ENCODE data around the gene PTPRH. TPM values are rescaled to one million over a fixed set of nuclear protein-coding genes. Genes with fewer than 3 reads are reported as not detected.
"Not testable (repeated sequence)": the region's sequence is repeated elsewhere in the genome, so short reads cannot be mapped to it uniquely, and the experiment has no call there.

PTPRH gene
- total RNA-seq, 1 donor = not detected

DNA sequence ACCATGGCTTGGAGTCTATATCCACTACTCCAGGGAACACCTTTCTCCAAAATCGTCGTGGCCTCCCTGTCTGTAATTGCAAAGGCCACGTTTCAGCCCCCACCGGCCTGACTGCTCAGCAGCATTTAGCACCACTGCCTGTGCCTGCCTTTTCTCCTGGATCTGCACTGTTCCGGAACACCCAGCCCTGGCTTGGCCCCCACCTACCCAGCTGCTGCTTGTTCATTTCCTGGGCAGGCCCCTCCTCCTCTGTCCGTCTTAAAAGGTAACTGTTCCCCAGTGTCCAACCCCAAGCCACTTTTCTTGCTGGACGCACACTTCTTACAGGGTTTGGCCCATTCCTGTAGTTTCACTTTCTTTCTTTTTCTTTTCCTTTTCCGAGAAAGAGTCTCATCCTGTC is 20.7 kb downstream of the PTPRH start:
- no peaks in the 10 kb centered on the region for H3K9me3 ChIP-seq (ENCODE audit: low read depth, low read length)
- no peaks in the 10 kb centered on the region for H3K4me1 ChIP-seq (ENCODE audit: insufficient read depth, low read length)
- no peak overlapping the region for H3K4me3 ChIP-seq (ENCODE audit: low read length)
- no peaks in the 10 kb centered on the region for H3K27me3 ChIP-seq (ENCODE audit: insufficient read depth, low read length)

DNA sequence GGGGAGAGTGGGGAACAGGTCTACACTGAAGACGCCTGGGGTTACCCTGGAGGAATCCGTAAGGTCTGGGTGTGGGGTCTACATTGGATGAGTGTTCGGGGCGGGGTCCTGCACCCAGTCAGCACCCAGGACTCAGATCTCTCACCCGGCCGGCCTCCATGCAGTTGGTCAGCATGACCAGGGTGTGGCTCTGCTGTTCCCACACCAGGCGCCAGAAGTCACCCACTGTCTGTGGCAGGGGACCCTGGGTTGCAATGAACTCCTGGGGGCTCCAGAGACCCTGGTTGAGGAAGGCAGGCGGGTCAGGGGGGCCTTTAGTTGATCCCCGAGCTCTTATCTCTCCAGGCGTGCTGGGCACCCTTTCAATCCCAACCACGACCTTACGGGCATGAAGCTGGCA is 23.2 kb downstream of the PTPRH start:
- peaks cover 10% of the 10 kb centered on the region for H3K27me3 ChIP-seq (ENCODE audit: insufficient read depth, low read length)
- no peaks in the 10 kb centered on the region for H3K9me3 ChIP-seq (ENCODE audit: low read depth, low read length)
- H3K4me3 ChIP-seq (ENCODE audit: low read length) = no peak overlapping the region
- H3K4me1 ChIP-seq (ENCODE audit: insufficient read depth, low read length) = no peaks in the 10 kb centered on the region

DNA sequence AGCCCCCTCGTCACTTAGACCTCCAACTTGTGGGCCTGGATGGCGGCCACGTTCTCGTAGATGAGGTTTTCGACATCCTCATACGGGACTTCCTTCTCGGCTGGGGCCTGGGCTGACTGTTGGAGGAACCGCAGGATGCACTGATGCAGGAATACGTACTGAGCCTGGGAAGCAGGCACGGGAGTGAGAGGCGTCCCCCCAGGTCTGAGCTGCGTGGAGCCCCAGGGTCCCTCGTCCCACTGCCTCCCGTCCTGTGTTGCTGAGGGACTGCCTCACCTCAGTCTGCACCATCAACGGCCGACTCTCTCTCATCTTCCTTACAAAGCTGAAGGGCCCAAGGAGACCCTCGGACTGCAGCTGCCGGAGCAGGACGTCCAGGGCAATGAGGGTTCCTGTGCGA is 27.6 kb downstream of the PTPRH start:
- no peaks in the 10 kb centered on the region for H3K9me3 ChIP-seq (ENCODE audit: low read depth, low read length)
- peaks cover 20% of the 10 kb centered on the region for H3K4me1 ChIP-seq (ENCODE audit: insufficient read depth, low read length)
- no peak overlapping the region for H3K4me3 ChIP-seq (ENCODE audit: low read length)
- peaks cover 39% of the 10 kb centered on the region for H3K27me3 ChIP-seq (ENCODE audit: insufficient read depth, low read length)

DNA sequence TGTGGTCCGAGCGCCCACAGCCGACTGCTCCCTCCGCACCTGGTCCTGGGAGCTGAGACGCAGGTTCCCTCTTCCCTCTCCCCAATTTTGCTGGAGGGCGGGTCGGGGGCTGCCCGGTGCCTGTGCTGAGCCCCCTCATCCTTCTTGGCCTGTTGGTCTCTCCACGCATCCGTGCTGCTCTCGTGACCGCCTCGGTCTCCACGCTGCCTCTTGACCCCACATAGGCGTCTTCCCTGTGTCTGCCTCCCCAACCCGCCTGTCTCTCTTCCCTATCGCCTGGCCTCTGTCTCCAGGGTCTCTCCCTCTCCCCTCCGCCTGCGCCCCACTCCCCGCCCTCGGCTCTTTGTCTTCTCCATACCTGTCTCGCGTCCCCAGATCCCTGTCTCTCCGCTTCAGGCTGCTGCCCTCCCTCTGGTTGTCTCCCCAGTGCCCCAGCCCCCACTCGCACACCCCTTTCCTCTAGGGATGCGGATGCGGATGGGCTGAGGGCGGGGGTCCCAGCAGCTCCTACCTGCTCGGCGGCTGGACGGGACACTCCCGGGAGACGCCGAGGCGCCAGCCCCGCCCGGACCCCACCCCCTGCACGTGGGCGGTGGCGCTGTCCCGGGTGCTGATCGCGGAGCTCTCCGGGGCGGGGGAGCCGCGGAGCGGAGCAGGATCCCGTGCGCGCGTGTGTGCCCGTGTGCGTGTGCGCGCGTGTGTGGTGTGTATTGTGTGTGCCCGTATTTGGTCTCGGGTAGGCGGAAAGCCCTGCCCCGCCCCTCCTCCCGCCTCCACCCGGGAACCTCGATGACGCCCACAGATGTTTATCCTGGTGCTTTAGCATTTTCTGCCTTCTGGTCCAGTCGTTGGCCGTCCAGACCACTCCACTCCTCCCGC is 29.5 kb downstream of the PTPRH start, which contains the start of gene SYT5:
TSS of gene SYT5 (minus strand) at position 684 of the 879 bp plus-strand sequence. CDS start 1,248 bp downstream, outside the sequence.
- Histone ChIP-seq H3K4me3 (ENCODE audit: low read length) (no peak within 1 kb of the TSS), H3K27me3 (ENCODE audit: insufficient read depth, low read length) (peaks cover 58% of the 10 kb centered on the region), H3K9me3 (ENCODE audit: low read depth, low read length) (no peaks in the 10 kb centered on the region), H3K4me1 (ENCODE audit: insufficient read depth, low read length) (peaks cover 20% of the 10 kb centered on the region)

DNA sequence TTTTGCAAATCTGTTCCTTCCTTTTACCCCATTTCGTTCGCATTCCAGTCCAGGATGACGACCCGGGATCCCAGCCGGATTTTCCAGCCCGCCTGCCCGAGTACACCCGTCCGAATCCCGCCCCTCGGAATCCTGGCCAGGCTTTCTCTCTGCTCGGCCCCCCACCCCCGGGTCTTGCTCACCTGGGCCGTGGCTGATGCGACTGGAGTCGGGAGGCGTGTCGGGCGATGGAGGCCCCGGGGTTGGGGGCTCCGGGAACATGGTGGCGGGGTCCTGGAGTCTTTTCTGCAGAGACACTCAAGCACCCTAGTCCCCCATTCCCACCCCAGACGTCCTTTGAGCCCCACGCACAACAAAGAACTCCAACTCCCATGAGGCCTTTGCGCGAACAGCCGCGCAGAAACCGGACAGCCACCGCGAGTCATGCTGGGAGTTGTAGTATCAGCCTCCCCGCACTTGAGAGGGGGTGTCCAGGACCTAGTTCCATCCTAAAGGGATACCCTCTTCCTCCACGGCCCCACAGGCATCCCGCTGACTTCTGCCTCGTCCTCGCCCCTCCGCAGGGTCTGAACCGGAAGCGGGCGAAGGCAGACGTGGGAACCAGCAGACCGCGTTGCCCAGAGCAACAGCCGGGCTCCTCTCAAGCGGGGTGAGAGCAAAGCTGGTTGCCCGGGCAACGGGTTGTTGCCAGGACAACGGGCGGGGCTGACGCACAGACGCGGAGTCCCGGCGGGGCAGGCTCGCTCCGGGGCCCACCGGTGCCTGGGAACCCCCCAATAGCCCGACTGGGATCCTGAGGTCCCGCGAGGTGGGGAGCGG is 30.3 kb downstream of the PTPRH start:
- Histone ChIP-seq H3K9me3 (ENCODE audit: low read depth, low read length) (no peaks in the 10 kb centered on the region), H3K27me3 (ENCODE audit: insufficient read depth, low read length) (peaks cover 66% of the 10 kb centered on the region), H3K4me1 (ENCODE audit: insufficient read depth, low read length) (peaks cover 25% of the 10 kb centered on the region), H3K4me3 (ENCODE audit: low read length) (no peak overlapping the region)

DNA sequence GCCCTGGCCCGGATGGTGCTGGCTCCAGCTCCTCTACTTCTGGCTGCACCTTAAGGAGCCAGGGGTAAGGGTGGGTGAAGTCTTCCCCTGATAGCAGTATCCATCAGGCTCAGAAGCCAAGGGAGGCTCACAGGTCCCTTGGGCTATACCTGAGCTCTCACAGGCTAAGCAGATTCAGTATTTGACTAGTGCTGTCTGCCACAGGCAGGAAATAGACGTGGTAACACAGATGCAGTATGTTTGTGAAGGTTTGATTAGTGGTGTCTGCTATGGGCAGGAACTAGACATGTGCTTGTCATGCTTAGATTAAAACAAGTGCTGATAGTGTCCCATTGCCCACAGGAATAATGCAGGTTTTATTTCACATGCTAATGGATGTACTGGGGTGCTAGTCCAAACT is 33.2 kb downstream of the PTPRH start:
- Histone ChIP-seq H3K27me3 (ENCODE audit: insufficient read depth, low read length) (peaks cover 78% of the 10 kb centered on the region), H3K9me3 (ENCODE audit: low read depth, low read length) (no peaks in the 10 kb centered on the region), H3K4me3 (ENCODE audit: low read length) (no peak overlapping the region), H3K4me1 (ENCODE audit: insufficient read depth, low read length) (peaks cover 32% of the 10 kb centered on the region)

DNA sequence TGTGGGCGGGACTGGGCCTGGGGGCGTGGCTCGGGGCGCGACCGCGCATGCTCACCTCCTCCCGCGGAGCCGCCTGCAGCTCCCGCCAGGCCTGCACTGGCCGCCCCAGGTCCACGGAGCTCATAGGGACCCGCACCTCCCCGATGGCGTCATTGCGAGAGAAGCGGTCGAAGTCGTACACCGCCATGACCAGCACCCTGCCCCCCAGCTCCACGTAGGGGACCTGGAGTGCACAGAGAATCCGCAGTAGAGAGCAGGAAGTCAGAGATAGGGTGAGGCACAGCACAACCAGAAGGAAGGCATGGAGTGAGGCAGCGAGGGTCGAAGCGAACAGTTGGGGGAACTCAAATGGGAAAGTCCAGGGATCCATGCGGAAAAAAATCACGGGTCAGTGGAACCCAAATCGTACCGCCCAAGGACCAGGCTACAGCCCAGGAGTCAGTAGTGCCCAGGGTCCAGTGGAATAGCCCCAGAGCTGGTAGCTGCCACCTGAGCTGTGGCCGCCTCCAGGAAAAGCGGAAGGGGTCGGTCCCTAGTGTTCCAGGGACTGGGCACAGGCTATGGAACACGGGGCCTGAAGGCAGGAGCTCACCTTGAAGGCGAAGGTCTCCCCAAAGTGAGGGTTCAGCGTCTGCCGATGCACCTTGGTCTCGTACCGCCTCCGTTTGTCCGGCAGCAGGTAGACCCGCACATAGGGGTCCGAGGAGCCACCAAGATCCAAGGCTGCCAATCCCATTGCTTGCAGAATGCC is 34.0 kb downstream of the PTPRH start:
- Histone ChIP-seq H3K4me3 (ENCODE audit: low read length) (no peak overlapping the region), H3K4me1 (ENCODE audit: insufficient read depth, low read length) (peaks cover 31% of the 10 kb centered on the region), H3K27me3 (ENCODE audit: insufficient read depth, low read length) (peaks cover 73% of the 10 kb centered on the region), H3K9me3 (ENCODE audit: low read depth, low read length) (no peaks in the 10 kb centered on the region)

DNA sequence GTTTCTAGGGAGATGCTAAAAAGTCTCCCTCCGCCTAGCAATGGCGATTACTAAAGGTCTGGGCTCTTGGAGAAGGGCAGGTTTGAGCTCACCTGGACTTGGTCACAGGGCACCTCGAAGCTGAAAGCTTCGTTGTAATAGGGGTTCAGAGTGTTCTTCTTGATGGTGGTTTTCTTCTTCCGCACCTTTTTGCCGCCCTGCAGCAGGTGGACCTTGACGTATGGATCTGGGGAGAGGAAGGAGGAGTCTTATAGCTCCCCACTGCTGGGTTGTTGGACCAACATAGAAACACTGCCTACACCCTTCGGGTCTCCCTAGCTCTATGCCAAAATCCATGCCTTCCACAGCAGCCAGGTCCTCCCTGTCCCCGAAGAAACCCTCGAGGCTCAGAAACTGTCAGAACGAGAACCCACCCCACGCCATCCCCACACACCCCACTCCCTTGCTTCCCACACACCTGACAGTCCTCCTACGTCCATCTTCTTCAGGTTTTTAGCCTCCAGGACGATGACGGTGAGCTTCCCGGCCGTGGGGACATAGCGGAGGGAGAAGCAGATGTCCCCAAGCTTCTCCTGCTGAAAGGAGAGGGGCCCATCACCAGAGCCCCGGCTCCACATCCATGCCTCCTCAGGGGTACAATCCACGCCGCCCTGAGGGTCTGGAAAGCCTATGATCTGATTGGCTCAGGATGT is 34.7 kb downstream of the PTPRH start:
- no peaks in the 10 kb centered on the region for H3K9me3 ChIP-seq (ENCODE audit: low read depth, low read length)
- peaks cover 24% of the 10 kb centered on the region for H3K4me1 ChIP-seq (ENCODE audit: insufficient read depth, low read length)
- H3K27me3 ChIP-seq (ENCODE audit: insufficient read depth, low read length) = peaks cover 74% of the 10 kb centered on the region
- no peak overlapping the region for H3K4me3 ChIP-seq (ENCODE audit: low read length)

DNA sequence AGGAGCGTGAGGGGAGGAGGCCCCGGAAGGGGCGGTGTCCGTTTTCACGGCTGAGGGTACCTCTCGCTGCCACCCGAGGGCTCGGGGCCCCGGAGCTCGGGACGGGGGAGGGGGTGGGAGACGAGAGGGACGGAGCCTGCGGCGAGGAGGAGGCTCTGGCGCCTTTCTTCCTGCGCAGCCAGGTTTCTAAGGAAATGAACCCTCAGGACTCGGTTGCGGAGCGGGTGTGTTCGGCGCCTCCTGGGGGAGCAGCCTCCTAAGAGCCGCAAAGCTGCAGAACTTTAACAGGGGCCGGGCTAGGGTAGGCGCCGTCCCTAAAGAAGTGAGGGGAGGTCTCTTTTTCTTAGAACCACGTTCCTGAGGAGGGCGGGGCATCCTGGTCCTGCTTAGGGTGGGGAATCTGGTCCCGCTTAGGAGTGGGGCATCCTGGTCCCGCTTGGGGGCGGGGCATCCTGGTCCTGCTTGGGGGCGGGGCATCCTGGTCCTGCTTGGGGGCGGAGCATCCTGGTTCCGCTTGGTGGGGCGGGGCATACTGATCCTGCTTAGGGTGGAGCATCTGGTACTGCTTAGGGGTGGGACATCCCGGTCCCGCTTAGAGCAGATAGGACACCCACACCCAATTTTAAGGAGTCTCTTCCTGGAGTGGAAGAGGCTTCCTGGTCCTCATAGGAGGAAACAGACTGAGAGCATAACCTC is 35.4 kb downstream of the PTPRH start:
- H3K4me3 ChIP-seq (ENCODE audit: low read length) = no peak overlapping the region
- H3K27me3 ChIP-seq (ENCODE audit: insufficient read depth, low read length) = peaks cover 76% of the 10 kb centered on the region
- peaks cover 17% of the 10 kb centered on the region for H3K4me1 ChIP-seq (ENCODE audit: insufficient read depth, low read length)
- H3K9me3 ChIP-seq (ENCODE audit: low read depth, low read length) = no peaks in the 10 kb centered on the region

DNA sequence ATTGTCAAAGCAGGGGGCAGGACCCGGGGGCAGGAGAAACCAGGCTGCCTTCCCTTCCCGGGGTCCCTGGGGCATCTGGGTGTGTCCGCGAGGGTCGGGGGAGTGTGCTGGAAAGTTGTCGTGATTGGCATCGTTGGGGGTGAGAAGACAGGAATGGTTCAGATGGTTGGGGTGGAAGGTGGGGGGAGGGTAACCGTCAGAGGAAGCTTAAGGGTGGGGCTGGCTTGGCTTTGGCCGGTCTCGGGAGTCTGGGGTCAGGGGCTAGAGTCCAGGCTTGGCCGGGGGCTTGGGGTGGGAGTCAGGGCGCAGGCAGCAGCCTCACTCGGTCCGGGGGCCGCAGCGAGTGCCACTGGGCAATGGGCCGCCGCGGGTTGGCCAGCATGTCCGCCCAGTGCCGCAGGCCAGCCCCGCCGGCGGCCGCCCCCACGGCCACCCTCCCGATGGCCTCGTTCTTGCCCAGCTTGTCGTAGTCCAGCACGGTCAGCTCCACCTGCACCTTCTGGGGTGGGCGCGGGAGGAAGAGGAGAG is 36.1 kb downstream of the PTPRH start:
- H3K4me3 ChIP-seq (ENCODE audit: low read length) = no peak overlapping the region
- peaks cover 70% of the 10 kb centered on the region for H3K27me3 ChIP-seq (ENCODE audit: insufficient read depth, low read length)
- H3K9me3 ChIP-seq (ENCODE audit: low read depth, low read length) = no peaks in the 10 kb centered on the region
- H3K4me1 ChIP-seq (ENCODE audit: insufficient read depth, low read length) = peaks cover 12% of the 10 kb centered on the region

DNA sequence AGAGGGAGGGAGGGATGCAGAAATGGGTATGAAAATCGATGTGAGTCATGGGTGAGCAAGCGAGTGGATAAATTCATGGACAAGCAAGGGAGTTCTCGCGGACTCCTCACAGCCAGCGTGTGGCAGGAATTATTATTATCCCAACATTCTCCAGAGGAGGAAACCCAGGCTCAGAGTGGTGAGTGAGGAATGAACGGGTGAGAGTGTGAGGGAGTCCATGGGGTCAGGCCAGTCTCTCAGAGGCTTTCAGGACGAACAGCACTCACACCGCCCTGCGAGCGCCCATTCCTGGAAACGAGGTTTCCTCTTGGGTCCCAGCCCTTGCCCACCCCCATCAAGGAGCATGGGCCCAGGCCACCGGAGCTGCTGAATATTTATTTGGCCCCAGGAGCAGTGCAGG is 36.6 kb downstream of the PTPRH start:
- no peak overlapping the region for H3K4me3 ChIP-seq (ENCODE audit: low read length)
- peaks cover 67% of the 10 kb centered on the region for H3K27me3 ChIP-seq (ENCODE audit: insufficient read depth, low read length)
- H3K9me3 ChIP-seq (ENCODE audit: low read depth, low read length) = no peaks in the 10 kb centered on the region
- H3K4me1 ChIP-seq (ENCODE audit: insufficient read depth, low read length) = peaks cover 12% of the 10 kb centered on the region

DNA sequence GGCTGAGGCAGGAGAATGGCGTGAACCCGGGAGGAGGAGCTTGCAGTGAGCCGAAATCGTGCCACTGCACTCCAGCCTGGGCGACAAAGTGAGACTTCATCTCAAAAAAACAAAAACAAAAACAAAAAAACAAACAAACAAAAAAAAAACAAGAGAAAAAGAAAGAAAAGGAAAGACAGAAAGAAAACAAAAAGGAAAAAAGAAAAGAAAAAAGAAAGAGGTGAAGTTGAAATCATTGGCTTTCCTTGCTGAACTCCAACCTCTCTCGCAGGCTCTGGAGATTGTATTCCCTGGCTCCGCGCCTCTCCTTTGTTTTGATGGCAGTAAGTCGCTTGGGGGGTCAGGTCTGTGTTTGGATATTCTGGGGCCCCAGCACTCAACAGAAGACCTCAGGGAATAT is 37.0 kb downstream of the PTPRH start:
- peaks cover 16% of the 10 kb centered on the region for H3K4me1 ChIP-seq (ENCODE audit: insufficient read depth, low read length)
- H3K9me3 ChIP-seq (ENCODE audit: low read depth, low read length); H3K4me3 ChIP-seq (ENCODE audit: low read length): not testable (repeated sequence)
- peaks cover 70% of the 10 kb centered on the region for H3K27me3 ChIP-seq (ENCODE audit: insufficient read depth, low read length)

DNA sequence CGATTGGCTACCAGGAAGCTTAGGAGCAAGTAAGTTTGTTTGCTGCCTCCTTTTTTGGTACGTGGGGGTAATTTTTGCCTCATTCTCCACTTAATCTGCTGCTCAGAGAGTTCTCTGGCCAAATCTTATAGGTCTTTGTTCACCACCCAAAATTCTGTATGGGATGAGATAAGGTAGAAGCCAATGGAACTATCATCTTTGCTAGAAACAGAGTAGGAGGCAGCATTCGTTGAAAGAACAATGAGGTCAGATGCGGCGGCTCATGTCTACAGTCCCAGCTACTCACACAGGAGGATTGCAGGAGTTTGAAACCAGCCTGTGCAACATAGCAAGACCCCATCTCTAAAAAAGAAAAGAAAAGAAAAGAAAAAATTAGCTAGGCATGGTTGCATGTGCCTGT is 37.9 kb downstream of the PTPRH start:
- Histone ChIP-seq H3K4me3 (ENCODE audit: low read length) (no peak overlapping the region), H3K9me3 (ENCODE audit: low read depth, low read length) (no peaks in the 10 kb centered on the region), H3K4me1 (ENCODE audit: insufficient read depth, low read length) (peaks cover 25% of the 10 kb centered on the region), H3K27me3 (ENCODE audit: insufficient read depth, low read length) (peaks cover 72% of the 10 kb centered on the region)

DNA sequence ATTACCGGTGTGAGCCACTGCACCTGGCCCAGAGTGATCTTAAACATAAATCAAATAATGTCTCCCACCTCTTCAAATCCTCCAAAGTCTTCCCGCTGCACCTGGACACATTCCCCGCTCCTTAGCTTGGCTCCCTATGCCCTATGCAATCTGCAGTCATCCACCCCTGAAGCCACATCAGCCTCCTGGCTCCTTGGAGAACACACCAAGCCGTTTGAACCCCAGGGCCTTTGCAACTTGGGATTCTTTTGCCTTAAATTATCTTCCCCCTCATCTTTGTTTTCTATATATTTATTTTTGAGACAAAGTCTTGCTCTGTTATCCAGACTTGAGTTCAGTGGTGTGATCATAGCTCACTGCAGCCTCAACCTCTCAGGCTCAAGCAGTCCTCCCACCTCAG is 40.2 kb downstream of the PTPRH start:
- H3K4me3 ChIP-seq (ENCODE audit: low read length) = no peak overlapping the region
- peaks cover 28% of the 10 kb centered on the region for H3K4me1 ChIP-seq (ENCODE audit: insufficient read depth, low read length)
- H3K9me3 ChIP-seq (ENCODE audit: low read depth, low read length) = no peaks in the 10 kb centered on the region
- H3K27me3 ChIP-seq (ENCODE audit: insufficient read depth, low read length) = peaks cover 60% of the 10 kb centered on the region

Measured in mononuclear cell (primary cell).